ENCODE measurements around the gene HHEX.
A peak's percentile ranks its signal among the peaks of the same experiment; 100 is the strongest.
"Not testable (repeated sequence)": the region's sequence is repeated elsewhere in the genome, so short reads cannot be mapped to it uniquely, and the experiment has no call there.

Gene HHEX

DNA sequence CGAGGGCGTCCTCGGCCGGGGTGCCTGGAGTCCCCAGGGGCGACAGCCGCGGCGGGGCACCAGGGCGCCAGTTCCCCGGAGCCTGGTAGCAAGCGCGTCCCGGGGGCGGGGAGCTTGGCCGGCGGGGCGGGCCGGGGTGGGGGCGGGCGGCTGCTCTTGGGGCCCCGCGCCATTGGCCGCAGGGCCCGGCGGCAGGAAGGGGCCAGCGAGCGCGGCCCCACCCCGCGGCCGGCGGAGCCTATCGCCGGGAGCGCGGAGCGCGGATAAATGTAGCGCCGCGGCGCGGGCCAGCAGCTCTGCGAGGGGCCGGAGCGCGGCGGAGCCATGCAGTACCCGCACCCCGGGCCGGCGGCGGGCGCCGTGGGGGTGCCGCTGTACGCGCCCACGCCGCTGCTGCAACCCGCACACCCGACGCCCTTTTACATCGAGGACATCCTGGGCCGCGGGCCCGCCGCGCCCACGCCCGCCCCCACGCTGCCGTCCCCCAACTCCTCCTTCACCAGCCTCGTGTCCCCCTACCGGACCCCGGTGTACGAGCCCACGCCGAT is at the start of gene HHEX:
Gene HHEX, plus strand, starts transcription at position 293 of the 548 bp plus-strand sequence. Its CDS starts 32 bp downstream, at position 325.
- peak; percentile 18 for DNase-seq

DNA sequence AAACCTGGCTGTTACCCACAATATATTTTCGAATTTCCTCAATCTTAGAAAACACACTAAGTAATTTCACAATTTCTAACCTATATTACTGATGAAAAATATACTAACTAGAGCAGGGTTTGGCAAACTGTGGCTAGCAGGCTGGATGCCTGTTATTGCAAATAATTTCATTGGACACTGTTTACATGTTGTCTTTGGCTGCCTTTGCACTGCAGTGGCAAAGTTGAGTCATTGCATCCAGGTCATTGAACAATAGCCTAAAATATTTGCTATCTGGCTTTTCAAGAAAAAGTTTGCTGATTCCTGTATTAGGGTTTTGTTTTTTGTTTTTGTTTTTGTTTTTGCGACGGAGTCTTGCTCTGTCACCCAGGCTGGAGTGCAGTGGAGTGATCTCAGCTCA is 49.6 kb upstream of the HHEX start:
- no peak for DNase-seq

DNA sequence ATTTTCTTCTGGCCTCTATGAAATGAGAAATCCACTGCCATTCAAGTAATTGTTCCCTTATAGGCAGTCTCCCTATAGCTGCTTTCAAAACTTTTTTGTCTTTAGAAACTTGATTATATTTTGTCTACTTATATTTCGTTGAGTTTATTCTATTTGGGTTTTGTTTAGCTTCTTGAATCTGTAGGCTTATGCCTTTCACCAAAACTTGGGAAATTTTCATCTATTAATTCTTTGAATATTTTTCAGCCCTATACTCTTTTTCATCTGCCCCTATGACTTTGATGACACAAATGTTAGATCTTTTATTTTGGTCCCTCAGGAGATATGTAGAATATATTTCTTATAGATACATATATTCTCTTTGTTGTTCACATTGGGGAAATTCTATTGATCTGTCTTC is 48.3 kb upstream of the HHEX start:
- no peak for DNase-seq

DNA sequence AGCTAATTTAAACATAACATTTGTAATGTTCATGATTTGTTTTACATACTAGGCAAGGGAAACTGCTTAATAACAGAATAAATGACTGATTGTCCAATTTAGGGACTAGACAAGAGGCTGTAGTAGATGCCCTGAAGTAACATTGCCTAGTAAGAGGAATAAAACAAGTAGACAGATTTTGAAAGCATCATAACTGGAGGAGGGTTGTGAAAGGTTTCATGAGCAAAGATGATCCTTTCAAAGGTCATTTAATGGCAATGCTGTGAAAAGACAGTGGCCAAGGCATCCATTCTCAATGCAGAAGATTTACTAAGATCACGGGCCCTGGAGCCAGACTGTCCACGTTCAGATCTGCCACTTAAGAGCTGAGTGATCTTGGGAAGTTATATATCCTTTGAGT is 44.8 kb upstream of the HHEX start:
- DNase-seq, result no peak

DNA sequence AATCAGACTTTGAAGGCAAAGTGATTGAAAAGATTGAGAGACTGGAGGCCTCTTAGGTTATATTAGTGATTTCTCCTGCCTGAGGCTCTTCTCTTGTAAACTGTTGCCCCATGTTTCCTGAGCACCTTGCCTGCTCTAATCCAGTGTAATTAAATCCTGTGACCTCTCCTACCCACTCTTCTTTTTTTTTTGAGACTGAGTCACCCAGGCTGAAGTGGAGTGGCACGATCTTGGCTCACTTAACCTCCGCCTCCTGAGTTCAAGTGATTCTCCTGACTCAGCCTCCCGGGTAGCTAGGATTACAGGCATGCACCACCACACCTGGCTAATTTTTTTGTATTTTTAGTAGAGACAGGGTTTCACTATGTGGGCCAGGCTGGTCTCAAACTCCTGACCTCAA is 38.9 kb upstream of the HHEX start:
- DNase-seq, result not testable (repeated sequence)

DNA sequence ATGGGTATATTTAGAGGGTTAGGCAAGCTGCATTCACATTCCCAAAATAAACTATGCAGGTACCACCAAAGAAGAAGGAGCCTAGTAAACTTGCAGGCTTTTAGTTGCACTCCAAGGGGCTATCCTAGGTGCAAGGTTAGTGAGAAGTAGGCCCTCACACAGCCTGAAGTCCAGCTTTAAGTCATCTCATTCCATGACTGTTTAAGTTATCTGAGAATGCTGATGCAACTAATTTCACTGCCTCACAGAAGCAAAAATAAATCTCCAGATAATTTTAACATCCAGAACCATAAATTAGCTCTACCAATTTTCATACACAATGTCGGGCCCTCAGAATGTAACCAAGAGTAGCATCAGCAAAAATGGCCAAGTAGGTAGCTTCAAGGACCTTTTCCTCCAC is 34.3 kb upstream of the HHEX start:
- no peak for DNase-seq

DNA sequence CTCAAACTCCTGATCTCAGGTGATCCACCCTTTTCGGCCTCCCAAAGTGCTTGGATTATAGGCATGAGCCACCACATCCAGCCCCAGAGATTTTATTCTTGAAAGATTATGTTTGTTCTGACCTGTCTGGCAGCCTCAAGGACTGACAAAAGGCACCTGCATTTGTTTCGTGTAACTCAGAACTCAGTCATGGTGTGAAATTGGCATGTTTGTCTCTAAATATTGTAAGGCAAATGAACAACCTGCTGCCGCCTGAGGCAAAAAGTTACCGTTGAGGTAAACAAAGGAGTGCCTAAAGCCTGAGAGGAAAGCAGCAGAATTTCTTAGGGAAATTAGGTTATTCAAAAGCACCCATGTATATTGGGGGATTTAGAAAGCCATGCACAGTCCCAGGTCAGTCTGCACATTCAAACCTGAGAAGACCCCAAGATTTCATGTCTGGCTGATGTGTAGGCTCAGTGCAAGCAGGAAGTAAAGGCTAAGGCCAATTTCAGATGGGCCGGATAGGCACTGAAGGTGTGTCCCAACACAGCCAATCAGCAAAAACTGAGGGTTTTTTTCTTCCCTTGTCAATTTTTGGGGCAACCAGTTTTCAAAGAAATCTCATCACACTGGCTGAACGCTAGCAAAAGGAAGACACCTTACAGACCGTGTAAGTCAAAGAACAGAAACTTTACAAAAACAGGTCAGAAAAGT is 33.3 kb upstream of the HHEX start:
- no peak for DNase-seq

DNA sequence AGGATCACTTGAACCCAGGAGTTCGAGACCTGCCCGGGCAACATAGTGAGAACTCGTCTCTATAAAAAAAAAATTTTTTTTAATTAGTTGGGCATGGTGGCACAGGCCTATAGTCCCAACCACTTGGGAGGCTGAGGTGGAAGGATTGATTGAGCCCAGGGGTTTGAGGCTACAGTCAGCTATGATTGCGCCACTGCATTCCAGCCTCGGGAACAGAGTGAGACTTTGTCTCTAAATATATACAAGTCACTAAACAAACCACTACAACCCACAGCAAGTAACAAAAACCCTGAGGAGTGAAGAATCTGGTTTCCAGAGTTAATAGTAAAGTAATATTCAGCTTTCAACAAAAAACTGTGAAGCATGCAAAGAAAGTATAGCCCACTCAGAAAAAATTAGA is 32.7 kb upstream of the HHEX start:
- no peak for DNase-seq

DNA sequence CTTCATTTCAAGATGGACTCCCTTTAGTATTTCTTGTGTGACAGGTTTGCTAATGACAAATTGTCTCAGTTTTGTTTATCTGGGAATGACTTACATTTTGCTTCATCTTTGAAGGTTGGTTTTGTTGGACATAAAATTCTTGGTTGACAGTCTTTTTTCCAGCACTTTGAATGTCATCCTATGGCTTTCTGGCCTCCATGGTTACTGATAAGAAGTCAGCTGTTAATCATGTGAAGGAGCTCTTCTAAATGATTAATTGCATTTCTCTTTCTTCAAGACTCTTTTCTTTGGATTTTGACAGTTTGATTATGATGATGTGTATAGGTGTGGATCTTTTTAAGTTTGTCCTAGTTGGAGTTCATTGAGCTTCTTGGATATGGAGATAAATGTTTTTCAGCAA is 26.9 kb upstream of the HHEX start:
- DNase-seq, result no peak

DNA sequence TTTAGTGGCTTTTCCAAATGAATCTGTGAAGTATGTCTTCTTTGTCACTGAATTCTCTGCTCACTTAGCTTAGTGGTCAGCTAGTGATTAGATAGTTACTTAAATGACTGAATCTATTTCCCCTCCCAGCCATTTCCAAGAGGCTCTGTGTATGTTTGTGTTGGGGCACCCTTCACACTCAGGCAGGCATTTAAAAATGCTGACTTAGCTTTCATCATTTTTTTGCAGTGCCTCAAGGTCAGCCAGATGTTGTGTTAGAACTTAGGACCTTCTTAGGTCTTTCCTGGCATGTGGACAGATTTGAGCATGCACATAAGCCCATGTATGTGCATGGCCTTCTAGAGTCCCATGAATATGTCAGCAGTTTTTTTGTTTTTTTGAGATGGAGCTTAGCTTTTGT is 25.4 kb upstream of the HHEX start:
- DNase-seq, result no peak

DNA sequence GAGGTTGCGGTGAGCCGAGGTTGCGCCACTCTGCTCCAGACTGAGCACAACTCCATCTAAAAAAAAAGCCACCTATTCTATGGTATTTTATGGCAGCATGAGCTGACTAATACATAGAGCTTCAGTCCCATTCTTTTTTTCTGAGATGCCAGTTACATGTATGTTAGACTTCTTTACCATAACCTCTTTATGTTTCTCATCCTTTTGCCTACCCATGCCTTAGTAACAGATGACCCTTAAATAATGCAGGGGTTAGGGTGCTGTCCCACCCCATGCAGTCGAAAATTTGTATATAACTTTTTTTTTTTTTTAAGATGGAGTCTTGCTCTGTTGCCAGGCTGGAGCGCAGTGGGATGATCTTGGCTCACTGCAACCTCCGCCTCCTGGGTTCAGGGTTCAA is 22.7 kb upstream of the HHEX start:
- DNase-seq, result no peak

DNA sequence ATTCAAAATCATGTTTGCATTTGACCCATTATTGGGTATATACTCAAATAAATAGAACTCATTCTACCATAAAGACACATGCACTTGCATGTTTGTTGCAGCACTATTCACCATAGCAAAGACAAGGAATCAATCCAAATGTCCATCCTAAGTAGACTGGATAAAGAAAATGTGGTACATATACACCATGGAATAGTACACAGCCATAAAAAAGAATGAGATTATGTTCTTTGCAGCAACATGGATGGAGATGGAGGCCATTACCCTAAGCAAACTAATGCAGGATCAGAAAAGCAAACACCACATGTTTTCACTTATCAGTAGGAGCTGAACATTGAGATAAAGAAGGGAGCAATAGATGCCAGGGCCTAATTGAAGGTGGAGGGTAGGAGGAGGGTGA is 12.0 kb upstream of the HHEX start:
- DNase-seq, result no peak

DNA sequence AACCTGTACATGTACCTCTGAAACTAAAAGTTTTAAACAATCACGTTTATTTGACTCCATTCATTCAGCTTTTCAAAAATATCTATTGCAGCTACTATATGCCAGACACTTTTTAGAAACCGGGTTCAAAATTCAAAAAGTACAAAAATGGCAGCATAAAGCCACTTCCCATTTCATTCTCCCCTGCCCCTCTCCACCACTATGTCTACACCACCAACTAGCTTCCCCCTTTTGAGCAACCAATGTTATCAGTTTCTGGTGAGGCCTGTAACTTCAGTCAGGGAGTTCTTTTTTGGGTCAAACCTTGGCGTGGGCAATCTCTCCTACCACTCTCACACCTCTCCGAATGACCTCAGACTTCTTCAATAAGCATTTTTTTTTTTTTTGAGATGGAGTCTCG is 11.5 kb upstream of the HHEX start:
- no peak for DNase-seq

DNA sequence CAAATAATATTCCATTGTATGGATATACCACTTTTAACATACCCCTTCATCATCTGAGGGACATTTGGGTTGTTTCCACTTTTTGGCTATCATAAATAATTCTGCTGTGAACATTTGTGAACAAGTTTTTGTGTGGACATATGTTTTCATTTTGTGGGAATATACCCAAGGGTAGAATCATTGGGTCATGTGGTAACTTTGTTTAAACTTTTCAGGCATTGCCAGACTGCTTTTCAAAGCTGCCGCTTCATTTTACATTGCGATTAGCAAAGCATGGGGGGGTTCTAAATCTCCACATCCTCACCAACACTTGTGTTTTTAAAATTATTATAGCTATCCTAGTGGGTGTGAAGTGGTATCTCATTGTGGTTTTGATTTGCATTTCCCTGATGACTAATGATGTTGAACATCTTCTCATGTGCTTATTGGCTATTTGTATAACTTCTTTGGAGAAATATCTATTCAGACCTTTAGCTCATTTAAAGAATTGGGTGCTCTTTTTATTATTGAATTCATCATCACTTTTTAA is 8.4 kb upstream of the HHEX start:
- DNase-seq, result no peak

DNA sequence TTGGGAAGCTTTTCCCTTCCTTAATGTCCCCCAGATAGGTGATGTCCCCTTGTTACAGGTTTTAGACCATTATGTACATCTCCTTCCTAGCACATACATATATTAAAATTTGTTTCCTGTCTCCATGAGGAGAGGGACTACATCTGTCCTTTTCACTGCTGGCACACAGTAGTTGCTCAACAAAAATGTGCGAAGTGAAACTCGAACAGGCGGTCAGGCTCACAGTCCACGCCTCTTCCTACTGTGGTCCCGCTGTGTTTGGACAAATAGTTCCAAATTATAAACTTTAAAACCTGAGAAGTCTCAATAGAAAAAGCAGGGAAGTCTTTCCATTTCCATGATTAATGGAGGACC is 1.2 kb upstream of the HHEX start:
- DNase-seq, result no peak

DNA sequence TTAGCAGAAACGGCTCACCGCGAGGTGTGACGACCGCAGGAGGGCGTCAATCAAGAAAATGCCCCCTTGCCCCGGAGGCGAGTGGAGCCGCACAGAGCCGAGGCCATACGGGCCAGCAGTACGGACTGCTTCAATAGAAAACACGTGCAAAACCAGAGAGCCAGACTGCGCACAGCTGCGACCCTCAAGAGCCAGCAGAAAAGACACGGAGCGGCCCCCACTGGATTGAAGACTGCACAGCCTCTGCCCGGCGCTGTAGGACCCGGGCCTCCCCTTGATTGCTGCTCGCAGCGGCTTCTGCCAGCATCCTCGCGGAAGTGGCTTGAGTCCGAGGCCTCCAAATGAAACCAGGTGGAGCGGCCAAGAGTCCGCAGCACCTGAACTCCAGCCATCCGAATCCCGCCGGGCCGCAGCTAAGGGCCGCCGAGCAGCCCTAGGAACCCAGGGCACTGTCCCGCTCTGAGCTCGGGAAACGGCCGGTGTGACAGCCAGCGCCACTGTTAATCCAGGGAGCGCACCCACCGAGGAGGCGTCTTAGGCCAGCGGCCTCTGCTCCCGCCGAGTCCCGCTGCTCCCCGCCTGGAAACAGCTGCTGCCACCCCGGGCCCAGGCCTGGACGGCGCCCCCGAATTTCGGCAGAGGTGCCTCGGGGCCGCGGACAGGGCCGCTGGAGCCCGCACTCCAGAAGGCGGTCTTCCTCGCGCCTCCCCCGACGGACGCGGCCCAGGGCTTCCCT is 660 bp upstream of the HHEX start:
- DNase-seq, result peak; percentile 17

DNA sequence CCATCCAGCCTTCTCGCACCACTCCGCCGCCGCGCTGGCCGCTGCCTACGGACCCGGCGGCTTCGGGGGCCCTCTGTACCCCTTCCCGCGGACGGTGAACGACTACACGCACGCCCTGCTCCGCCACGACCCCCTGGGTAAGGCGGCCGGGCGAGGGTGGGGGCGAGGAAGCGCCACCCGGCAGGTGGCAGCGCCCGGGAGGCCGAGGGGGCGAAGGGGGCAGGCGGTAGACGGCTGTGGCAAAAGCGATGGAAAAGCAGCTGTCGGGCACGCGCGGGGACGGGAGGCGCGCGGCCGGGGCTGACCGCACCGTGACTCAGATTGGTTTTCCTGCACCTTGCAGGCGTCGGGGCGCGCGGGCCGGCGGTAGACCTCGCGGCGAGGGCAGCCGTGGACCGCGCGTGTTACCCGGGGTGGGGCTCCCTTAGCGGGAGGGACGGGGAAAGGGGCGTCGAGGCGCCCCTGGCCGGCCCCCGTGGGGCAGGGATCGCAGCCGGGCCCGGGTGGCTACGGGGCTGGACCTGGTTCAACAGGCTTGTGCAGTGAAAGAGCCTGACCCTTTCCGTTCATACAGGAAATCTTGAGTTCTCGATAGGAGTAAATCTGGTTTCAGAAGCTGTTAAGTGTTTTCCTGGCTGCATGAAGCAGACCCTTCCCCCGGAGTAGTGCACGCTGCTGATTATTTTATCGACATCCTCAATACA is 608 bp downstream of the HHEX start:
- DNase-seq, result no peak

DNA sequence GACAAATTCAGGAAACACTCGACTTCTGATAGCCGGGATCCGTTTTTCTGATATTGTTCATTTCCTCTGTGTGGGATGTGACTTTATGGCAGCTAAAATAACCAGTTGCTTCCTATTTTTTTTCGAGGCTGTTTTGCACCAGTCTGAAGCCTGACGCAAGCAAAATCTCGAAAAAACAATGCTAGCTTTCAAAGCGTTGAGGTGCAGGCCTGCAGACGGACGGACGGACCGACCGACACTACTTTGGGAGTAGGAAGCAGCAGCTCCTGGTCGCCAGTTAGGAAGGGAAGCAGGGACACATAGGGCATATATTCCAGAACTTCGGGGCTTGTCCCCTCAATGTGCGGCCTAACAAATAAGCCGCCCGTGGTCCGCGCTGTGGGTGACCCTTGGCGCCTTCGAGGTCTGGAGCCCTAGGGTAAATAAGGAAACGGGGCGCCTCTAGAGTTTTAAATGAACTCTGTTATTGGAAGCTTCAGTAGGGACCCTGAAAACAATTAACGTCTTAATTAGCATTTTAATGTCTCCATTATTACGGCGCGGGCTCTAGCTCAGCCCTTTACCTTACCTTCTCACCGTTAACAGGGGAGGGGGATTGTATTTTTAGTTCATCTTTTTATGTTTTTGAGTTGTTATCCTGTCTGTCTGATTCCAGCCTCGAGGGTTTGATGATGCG is 1.3 kb downstream of the HHEX start:
- no peak for DNase-seq

DNA sequence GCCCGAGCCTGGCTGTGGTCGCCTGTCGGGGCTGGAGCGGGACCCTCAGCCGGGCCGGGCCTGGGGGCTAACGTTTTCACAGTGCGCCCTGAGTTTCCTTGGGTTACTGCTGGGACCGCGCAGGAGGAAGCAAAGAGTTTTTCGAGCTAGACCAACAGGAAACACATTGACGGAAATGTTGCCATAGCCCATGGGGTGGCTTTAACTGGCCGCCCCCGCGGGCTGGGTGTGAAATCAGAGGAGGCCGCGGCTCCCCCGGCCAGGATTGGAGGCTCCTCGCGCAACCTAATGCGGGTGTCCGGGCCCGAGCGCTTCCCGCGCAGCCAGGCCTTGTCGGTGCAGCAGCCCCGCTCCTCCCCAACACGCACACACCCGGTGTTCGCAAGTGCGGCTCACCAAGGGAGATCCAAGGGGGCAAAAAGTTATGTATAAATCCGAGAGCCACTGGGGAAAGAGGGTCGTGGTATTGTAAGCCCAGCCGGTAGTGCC is 1.9 kb downstream of the HHEX start:
- DNase-seq, result no peak

DNA sequence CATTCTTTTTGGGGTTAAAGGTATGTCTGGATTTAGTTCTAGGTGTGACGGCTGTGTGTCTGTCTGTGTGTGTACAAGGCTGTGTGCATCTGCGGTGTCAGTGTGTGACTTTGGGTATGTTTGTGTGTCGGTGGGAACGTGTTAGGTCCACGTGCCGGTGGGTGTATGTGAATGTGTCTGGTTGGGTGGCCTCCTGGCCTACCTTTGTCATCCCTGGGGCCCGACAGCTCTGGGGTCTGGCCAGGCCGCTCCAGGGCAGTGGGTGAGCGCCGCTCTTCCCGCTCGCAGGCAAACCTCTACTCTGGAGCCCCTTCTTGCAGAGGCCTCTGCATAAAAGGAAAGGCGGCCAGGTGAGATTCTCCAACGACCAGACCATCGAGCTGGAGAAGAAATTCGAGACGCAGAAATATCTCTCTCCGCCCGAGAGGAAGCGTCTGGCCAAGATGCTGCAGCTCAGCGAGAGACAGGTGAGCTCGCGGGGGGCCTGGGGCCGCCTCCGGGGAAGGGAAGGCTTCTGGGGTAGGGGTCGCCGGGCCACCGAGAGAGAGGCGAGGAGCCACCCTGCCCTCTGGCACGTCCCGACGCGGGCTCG is 2.4 kb downstream of the HHEX start:
- peak; percentile 11 for DNase-seq

DNA sequence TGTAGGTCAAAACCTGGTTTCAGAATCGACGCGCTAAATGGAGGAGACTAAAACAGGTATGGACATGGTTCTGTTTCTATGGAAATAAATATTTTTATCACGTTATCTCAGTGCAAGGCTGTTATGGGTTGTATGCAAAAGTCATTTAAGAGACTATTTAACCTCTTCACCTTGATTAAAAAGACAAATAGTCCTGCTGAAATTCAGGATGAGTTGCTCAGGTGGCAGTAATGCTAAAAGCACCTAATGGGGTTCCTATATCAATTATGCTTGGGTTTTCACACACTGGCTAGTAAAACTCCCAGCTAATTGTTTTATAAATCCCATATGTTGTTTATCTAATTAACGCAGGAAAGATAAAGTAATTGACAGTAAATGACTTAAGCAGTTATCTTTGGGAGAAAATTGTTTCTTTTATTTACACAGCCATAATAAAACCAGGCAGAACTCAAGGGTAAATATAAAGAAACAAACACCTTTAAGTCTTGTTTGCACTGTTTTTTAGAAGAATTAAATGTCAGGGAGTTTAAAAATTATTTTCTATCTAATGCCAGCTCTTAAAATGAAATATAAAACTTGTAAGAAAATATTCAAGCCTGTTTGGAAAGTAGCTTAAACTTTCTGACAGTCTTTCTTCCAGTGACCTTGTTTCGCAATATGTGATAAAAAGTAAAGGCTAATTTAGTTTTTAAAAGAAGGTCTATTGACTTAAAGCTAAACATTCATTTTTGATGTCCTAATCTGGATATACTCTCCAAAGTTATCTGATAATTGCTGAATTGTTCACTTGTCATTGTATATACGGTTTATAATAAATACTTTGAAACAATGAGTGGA is 3.2 kb downstream of the HHEX start:
- DNase-seq, result no peak

DNA sequence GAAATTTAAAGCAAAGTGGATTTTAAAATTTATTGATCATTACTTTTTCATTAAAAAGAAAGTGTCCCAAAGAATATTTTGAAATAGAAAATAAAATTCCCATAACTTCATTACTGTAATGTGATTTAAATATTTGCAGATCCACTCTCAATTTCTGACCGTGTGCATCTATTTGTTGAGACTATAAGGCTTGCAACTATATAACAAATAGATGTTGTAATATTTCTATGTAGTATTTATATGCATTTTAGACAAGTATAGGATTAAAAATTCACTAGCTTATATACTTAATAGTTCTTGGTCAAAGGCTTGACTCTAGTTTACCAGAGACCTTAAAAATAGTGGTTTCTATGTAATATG is 3.8 kb downstream of the HHEX start:
- DNase-seq, result no peak

Data from DMS79 (cell line).